Measurements from ENCODE around the gene SDHC. TPM values are rescaled to one million over a fixed set of nuclear protein-coding genes. Genes with fewer than 3 reads are reported as not detected.

Gene SDHC
- total and polyA plus RNA-seq, 2 of the 13 experiments (the other 11 are each of a cell fraction or from before 2014, with no cell fraction given), result 27.1 to 229 TPM

DNA sequence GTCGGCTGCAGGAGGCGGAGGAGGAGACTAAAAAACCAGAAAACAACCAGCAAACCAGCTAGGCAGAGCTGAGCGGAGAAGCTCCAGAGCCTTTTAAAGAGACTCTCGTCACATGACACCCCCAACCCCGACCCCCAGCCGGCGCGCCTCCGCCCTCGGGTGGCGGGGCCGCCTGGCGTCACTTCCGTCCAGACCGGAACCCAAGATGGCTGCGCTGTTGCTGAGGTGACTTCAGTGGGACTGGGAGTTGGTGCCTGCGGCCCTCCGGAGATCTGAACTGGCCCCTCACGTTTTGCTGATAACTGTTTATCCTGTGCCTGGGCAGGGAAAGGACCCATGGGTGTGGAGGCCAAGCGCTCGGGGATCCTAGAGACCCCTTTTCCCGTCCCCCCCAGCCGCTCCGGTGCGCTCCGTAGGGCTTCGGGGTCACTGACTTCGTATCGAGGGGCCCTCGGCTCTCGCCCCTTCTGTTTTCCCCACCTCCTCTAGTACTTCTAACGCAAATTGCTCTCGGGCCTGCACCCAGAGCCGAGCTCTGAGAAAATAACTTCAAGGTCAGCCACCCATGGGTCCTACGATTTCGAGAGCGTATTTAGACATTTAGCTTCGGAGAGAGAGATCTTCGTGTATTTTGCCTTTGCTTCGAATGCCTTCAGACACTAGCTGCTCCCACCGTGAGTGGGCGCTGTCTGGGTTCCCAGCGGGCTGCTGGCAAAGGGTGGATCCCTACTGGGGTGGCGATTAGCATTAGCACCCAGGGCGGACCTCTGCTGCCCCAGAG is at the start of gene SDHC (continued):
- TF ChIP-seq ZBTB33 (CRISPR knock-in tag; IDR thresholded peaks at IDR 0.05), result no peak
- no peak for TF ChIP-seq NFE2L1 (CRISPR knock-in tag; IDR thresholded peaks at IDR 0.05; ENCODE audit: borderline replicate concordance)
- peak; percentile 43; the same call in 1 of the 2 replicates for TF ChIP-seq RXRA (CRISPR knock-in tag; IDR thresholded peaks at IDR 0.05)
- peak; percentile 68; the same call in 1 of the 2 replicates for TF ChIP-seq RAD51 (IDR thresholded peaks at IDR 0.05; ENCODE audit: borderline replicate concordance)
- TF ChIP-seq POGK (CRISPR knock-in tag; conservative IDR thresholded peaks at IDR 0.05), result no peak
- TF ChIP-seq, protein P1, sequence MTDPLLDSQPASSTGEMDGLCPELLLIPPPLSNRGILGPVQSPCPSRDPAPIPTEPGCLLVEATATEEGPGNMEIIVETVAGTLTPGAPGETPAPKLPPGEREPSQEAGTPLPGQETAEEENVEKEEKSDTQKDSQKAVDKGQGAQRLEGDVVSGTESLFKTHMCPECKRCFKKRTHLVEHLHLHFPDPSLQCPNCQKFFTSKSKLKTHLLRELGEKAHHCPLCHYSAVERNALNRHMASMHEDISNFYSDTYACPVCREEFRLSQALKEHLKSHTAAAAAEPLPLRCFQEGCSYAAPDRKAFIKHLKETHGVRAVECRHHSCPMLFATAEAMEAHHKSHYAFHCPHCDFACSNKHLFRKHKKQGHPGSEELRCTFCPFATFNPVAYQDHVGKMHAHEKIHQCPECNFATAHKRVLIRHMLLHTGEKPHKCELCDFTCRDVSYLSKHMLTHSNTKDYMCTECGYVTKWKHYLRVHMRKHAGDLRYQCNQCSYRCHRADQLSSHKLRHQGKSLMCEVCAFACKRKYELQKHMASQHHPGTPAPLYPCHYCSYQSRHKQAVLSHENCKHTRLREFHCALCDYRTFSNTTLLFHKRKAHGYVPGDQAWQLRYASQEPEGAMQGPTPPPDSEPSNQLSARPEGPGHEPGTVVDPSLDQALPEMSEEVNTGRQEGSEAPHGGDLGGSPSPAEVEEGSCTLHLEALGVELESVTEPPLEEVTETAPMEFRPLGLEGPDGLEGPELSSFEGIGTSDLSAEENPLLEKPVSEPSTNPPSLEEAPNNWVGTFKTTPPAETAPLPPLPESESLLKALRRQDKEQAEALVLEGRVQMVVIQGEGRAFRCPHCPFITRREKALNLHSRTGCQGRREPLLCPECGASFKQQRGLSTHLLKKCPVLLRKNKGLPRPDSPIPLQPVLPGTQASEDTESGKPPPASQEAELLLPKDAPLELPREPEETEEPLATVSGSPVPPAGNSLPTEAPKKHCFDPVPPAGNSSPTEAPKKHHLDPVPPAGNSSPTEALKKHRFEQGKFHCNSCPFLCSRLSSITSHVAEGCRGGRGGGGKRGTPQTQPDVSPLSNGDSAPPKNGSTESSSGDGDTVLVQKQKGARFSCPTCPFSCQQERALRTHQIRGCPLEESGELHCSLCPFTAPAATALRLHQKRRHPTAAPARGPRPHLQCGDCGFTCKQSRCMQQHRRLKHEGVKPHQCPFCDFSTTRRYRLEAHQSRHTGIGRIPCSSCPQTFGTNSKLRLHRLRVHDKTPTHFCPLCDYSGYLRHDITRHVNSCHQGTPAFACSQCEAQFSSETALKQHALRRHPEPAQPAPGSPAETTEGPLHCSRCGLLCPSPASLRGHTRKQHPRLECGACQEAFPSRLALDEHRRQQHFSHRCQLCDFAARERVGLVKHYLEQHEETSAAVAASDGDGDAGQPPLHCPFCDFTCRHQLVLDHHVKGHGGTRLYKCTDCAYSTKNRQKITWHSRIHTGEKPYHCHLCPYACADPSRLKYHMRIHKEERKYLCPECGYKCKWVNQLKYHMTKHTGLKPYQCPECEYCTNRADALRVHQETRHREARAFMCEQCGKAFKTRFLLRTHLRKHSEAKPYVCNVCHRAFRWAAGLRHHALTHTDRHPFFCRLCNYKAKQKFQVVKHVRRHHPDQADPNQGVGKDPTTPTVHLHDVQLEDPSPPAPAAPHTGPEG (CRISPR knock-in tag; IDR thresholded peaks at IDR 0.05), result no peak
- no peak for TF ChIP-seq PTBP1 (IDR thresholded peaks at IDR 0.05; ENCODE audit: low read depth, low read length, poor library complexity, severe bottlenecking)
- TF ChIP-seq MAF1 (CRISPR knock-in tag; IDR thresholded peaks at IDR 0.05; ENCODE audit: borderline replicate concordance), result no peak
- TF ChIP-seq GPBP1L1 (CRISPR knock-in tag; IDR thresholded peaks at IDR 0.05), result no peak
- TF ChIP-seq, protein P2, sequence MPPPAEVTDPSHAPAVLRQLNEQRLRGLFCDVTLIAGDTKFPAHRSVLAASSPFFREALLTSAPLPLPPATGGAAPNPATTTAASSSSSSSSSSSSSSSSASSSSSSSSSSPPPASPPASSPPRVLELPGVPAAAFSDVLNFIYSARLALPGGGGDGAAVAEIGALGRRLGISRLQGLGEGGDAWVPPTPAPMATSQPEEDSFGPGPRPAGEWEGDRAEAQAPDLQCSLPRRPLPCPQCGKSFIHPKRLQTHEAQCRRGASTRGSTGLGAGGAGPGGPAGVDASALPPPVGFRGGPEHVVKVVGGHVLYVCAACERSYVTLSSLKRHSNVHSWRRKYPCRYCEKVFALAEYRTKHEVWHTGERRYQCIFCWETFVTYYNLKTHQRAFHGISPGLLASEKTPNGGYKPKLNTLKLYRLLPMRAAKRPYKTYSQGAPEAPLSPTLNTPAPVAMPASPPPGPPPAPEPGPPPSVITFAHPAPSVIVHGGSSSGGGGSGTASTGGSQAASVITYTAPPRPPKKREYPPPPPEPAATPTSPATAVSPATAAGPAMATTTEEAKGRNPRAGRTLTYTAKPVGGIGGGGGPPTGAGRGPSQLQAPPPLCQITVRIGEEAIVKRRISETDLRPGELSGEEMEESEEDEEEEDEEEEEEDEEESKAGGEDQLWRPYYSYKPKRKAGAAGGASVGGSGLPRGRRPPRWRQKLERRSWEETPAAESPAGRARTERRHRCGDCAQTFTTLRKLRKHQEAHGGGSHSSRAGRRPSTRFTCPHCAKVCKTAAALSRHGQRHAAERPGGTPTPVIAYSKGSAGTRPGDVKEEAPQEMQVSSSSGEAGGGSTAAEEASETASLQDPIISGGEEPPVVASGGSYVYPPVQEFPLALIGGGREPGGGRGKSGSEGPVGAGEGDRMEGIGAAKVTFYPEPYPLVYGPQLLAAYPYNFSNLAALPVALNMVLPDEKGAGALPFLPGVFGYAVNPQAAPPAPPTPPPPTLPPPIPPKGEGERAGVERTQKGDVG (CRISPR knock-in tag; IDR thresholded peaks at IDR 0.05; ENCODE audit: borderline replicate concordance), result 0 out of 2 replicates have a peak, but pooled peaks have one; percentile 28
- no peak; the same call in 1 of the 2 replicates for TF ChIP-seq BRD4 (CRISPR knock-in tag; IDR thresholded peaks at IDR 0.05)
- no peak for TF ChIP-seq TOE1 (CRISPR knock-in tag; IDR thresholded peaks at IDR 0.05)
- no peak for TF ChIP-seq CC2D1A (CRISPR knock-in tag; IDR thresholded peaks at IDR 0.05)
